Endothelial cell of umbilical vein (primary cell): Measurements from ENCODE around the gene TOX2. TPM values are rescaled to one million over a fixed set of nuclear protein-coding genes. Genes with fewer than 3 reads are reported as not detected.

ENCODE experiments used
- BruUV-seq: library from RNA; stranded (reverse); fragments of 400-500 nt; replicated peaks from 2 replicates; lab custom pipeline; 2021; lab: Mats Ljungman, UMichigan
- CTCF ChIA-PET: fragments of 300-600, 350-600 bp; sonication (Branson Sonifier 250); formaldehyde crosslinking; loops from one replicate; lab custom pipeline; 2021; ENCODE audit warnings: antibody characterized with exemption, inconsistent platforms; lab: Charles Lee
- POLR2A ChIA-PET: fragments of 300-600, 350-600 bp; sonication (Branson Sonifier 250); formaldehyde crosslinking; loops from one replicate; lab custom pipeline; 2021; ENCODE audit warnings: antibody characterized with exemption, inconsistent platforms; lab: Charles Lee
- DNase-seq: peaks from one replicate; pipeline ENCODE4 v3.0.0-alpha.2; 2011; ENCODE audit warnings: low read depth, low spot score
- FAIRE-seq: peaks from 2 replicates; lab custom pipeline; 2011; peaks lifted over from hg19 to GRCh38; lab: Jason Lieb, UNC
- H2AFZ ChIP-seq: 2 replicates; pipeline ENCODE4 v1.6.0; 2012; ENCODE audit warnings: low read depth, low read length, control low read depth, inconsistent platforms
- H3K27ac ChIP-seq: 2 replicates; pipeline ENCODE4 v1.5.1; 2011; ENCODE audit warnings: low read depth, mild to moderate bottlenecking, control low read depth, low read length, moderate library complexity; ENCODE audit not compliant: insufficient read depth
- H3K27me3 ChIP-seq, 2 experiments: 2 replicates each; pipeline versions ENCODE4 v1.6.0 to v1.6.1; 2011; ENCODE audit warnings: low read length in 2 of 2, mixed read lengths in 1 of 2; ENCODE audit not compliant: control insufficient read depth in 2 of 2, insufficient read depth in 2 of 2
- H3K36me3 ChIP-seq, 2 experiments: 2 replicates in 1 of 2; 3 replicates in 1 of 2; pipeline ENCODE4 v1.5.1; 2011; ENCODE audit warnings: low read length in 2 of 2, mild to moderate bottlenecking in 1 of 2, moderate library complexity in 1 of 2; ENCODE audit not compliant: control insufficient read depth in 2 of 2, insufficient read depth in 2 of 2; ENCODE audit errors: extremely low read depth in 1 of 2
- H3K4me1 ChIP-seq: 3 replicates; pipeline ENCODE4 v1.5.1; 2011; ENCODE audit warnings: mild to moderate bottlenecking, low read length; ENCODE audit not compliant: control insufficient read depth, insufficient read depth; ENCODE audit errors: extremely low read depth
- H3K4me2 ChIP-seq: 2 replicates; pipeline ENCODE4 v1.6.1; 2011; ENCODE audit warnings: low read length, control low read depth, mixed read lengths; ENCODE audit not compliant: insufficient read depth
- H3K4me3 ChIP-seq, 3 experiments: fragments of 200-600 bp in 1 of 3; sonication (generic), shearing (Covaris generic) in 1 of 3; replicated peaks in 1 of 3; 2 replicates each; pipeline ENCODE4 v1.5.1; 2011 to 2016; ENCODE audit warnings: control low read depth in 3 of 3, low read length in 3 of 3, mild to moderate bottlenecking in 2 of 3, inconsistent platforms in 1 of 3, low read depth in 1 of 3, moderate library complexity in 1 of 3; ENCODE audit not compliant: insufficient read depth in 1 of 3
- H3K79me2 ChIP-seq: 2 replicates; pipeline ENCODE4 v1.6.0; 2012; ENCODE audit warnings: low read length, inconsistent platforms; ENCODE audit not compliant: control insufficient read depth, insufficient read depth
- H3K9ac ChIP-seq: replicated peaks from 2 replicates; pipeline ENCODE3; 2011; ENCODE audit warnings: low read length, control low read depth; ENCODE audit not compliant: insufficient read depth; ENCODE audit errors: extremely low read depth
- H3K9me1 ChIP-seq: replicated peaks from 3 replicates; pipeline ENCODE4 v1.6.0; 2011; ENCODE audit warnings: mild to moderate bottlenecking, low read length; ENCODE audit not compliant: control insufficient read depth, insufficient read depth; ENCODE audit errors: extremely low read depth
- H3K9me3 ChIP-seq: replicated peaks from 2 replicates; pipeline ENCODE4 v1.5.1; 2012; ENCODE audit warnings: low read length, inconsistent platforms; ENCODE audit not compliant: control insufficient read depth, insufficient read depth
- H4K20me1 ChIP-seq: replicated peaks from 2 replicates; pipeline ENCODE3; 2011; ENCODE audit warnings: mild to moderate bottlenecking, low read length; ENCODE audit not compliant: control insufficient read depth, insufficient read depth; ENCODE audit errors: extremely low read depth
- EZH2 ChIP-seq: IDR thresholded peaks from 2 replicates; pipeline ENCODE4 v1.6.1; 2012; ENCODE audit warnings: borderline replicate concordance, low read depth, mild to moderate bottlenecking, moderate library complexity, low read length, inconsistent platforms; ENCODE audit not compliant: severe bottlenecking
- FOS ChIP-seq: IDR thresholded peaks from 2 replicates; pipeline ENCODE4 v1.6.1; 2011; ENCODE audit warnings: mild to moderate bottlenecking, low read length, moderate library complexity, borderline replicate concordance; ENCODE audit not compliant: insufficient read depth
- GATA2 ChIP-seq: IDR thresholded peaks from 2 replicates; pipeline ENCODE4 v1.7.0; 2011; ENCODE audit warnings: low read depth, mild to moderate bottlenecking, moderate library complexity, mixed read lengths, low read length; ENCODE audit not compliant: insufficient read length, insufficient read depth
- JUN ChIP-seq: IDR thresholded peaks from 2 replicates; pipeline ENCODE4 v1.6.1; 2011; ENCODE audit warnings: borderline replicate concordance, low read depth; ENCODE audit not compliant: insufficient read length, insufficient read depth
- MYC ChIP-seq: IDR thresholded peaks from one replicate; pipeline ENCODE4 v1.6.1; 2011; ENCODE audit warnings: mild to moderate bottlenecking, low read depth, low read length
- POLR2A ChIP-seq: IDR thresholded peaks from 2 replicates; pipeline ENCODE4 v1.6.1; 2012; ENCODE audit warnings: low read depth, mild to moderate bottlenecking, control low read depth, low read length
- POLR2AphosphoS5 ChIP-seq: IDR thresholded peaks from 2 replicates; pipeline ENCODE4 v1.6.1; 2012; ENCODE audit warnings: low read depth, mild to moderate bottlenecking, control low read depth, low read length, moderate library complexity; ENCODE audit not compliant: insufficient read depth
- dilution Hi-C: fragments of 300-500 bp; cut with MboI; formaldehyde crosslinking; loops from one replicate; pipeline ENCODE4 v1.15.0; 2019; ENCODE audit warnings: low sequenced_read_pairs; ENCODE audit not compliant: extremely low pct_ligation_motif_present
- intact Hi-C: fragments of 100-400 bp; cut with micrococcal nuclease; formaldehyde crosslinking; loops from one replicate; pipeline ENCODE4 v1.10.0; 2022
- polyA plus RNA-seq, 4 experiments: library from polyadenylated mRNA; depleted of rRNA in 3 of 4; stranded (reverse) in 3 of 4; unstranded in 1 of 4; fragments of >200 nt; gene quantifications; 2 replicates each; pipeline versions ENCODE4 v1.2.1 to v1.2.3, GENCODE V29; 2011 to 2012; ENCODE audit warnings: missing spikeins in 1 of 4
- total RNA-seq: library from RNA; stranded (reverse); gene quantifications from 2 replicates; pipeline ENCODE4 v1.2.3, GENCODE V29; 2021
- TF ChIP-seq, protein P1 (sequence below), 2 donors: IDR thresholded peaks; 1 replicate in 1 of 2; 2 replicates in 1 of 2; pipeline ENCODE4 v1.5.1; 2011; ENCODE audit warnings: low read length in 2 of 2, mild to moderate bottlenecking in 2 of 2, moderate library complexity in 2 of 2, control low read depth in 1 of 2, inconsistent platforms in 1 of 2, low read depth in 1 of 2; ENCODE audit not compliant: insufficient read depth in 1 of 2; ENCODE audit errors: extremely low read depth in 1 of 2
- TF ChIP-seq, protein P2 (sequence below): IDR thresholded peaks from 2 replicates; pipeline ENCODE4 v1.6.1; 2011; ENCODE audit not compliant: insufficient read depth, insufficient read length

Gene TOX2
- total and polyA plus RNA-seq, 2 donors (not counting 3 experiments of a cell fraction or from before 2014, with no cell fraction given): 7.0 to 18.6 TPM

- no peak overlapping the region for H2AFZ ChIP-seq
- H3K9me1 ChIP-seq: no peaks in the 10 kb centered on the region
- ChIA-PET POLR2A (interaction anchor here (0.6 kb wide), 1 partner anchor 11 kb away, joined by 3 read pairs; no protein-coding TSS in a partner anchor), CTCF (interaction anchor here (0.6 to 3.0 kb wide), 4 partner anchors 11 to 249 kb away, joined by 3 to 13 read pairs (median 4); no protein-coding TSS in a partner anchor)
- no peak overlapping the region for H3K9ac ChIP-seq
- dilution Hi-C loops: loop anchor here (25.0 kb wide), 1 partner anchor 138 kb away; no protein-coding TSS in a partner anchor
- H4K20me1 ChIP-seq: no peaks in the 10 kb centered on the region
- no peaks in the 10 kb centered on the region for H3K27me3 ChIP-seq
- H3K4me1 ChIP-seq: no peaks in the 10 kb centered on the region
- no peaks in the 10 kb centered on the region for H3K79me2 ChIP-seq
- H3K4me2 ChIP-seq: no peak overlapping the region
- no peak for FAIRE-seq
- no peak for DNase-seq
- H3K36me3 ChIP-seq: no peaks in the 10 kb centered on the region
- no peak for TF ChIP-seq POLR2AphosphoS5
- no peak for TF ChIP-seq EZH2
- no peak for TF ChIP-seq JUN
- TF ChIP-seq, protein P1, sequence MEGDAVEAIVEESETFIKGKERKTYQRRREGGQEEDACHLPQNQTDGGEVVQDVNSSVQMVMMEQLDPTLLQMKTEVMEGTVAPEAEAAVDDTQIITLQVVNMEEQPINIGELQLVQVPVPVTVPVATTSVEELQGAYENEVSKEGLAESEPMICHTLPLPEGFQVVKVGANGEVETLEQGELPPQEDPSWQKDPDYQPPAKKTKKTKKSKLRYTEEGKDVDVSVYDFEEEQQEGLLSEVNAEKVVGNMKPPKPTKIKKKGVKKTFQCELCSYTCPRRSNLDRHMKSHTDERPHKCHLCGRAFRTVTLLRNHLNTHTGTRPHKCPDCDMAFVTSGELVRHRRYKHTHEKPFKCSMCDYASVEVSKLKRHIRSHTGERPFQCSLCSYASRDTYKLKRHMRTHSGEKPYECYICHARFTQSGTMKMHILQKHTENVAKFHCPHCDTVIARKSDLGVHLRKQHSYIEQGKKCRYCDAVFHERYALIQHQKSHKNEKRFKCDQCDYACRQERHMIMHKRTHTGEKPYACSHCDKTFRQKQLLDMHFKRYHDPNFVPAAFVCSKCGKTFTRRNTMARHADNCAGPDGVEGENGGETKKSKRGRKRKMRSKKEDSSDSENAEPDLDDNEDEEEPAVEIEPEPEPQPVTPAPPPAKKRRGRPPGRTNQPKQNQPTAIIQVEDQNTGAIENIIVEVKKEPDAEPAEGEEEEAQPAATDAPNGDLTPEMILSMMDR (IDR thresholded peaks at IDR 0.05; ENCODE audit: extremely low read depth in 1 of 2, insufficient read depth in 1 of 2, low read depth in 1 of 2, low read length in 2 of 2): no peak
- no peak for TF ChIP-seq MYC
- no peak for TF ChIP-seq GATA2
- TF ChIP-seq FOS: no peak
- TF ChIP-seq, protein P2, sequence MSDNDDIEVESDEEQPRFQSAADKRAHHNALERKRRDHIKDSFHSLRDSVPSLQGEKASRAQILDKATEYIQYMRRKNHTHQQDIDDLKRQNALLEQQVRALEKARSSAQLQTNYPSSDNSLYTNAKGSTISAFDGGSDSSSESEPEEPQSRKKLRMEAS: no peak
- TF ChIP-seq POLR2A: no peak
- intact Hi-C loops: no loop called here
- no peaks in the 10 kb centered on the region for H3K9me3 ChIP-seq
- no peak overlapping the region for H3K4me3 ChIP-seq
- H3K27ac ChIP-seq: no peak overlapping the region
- BruUV-seq: no TSS peak
Observed at GRCh38 chr20:43900121-43900466, 14.6 kb upstream of the TOX2 start.
